Caco-2 (cell line): ENCODE data around the gene CDK2AP2. TPM values are rescaled to one million over a fixed set of nuclear protein-coding genes. Genes with fewer than 3 reads are reported as not detected.

ENCODE experiments used
- BruUV-seq: library from RNA; stranded (reverse); fragments of 400-500 nt; replicated peaks from 2 replicates; lab custom pipeline; 2021; lab: Mats Ljungman, UMichigan
- CTCF ChIA-PET: fragments of 300-600 bp; sonication (Branson Sonifier 250); formaldehyde crosslinking; loops from one replicate; lab custom pipeline; 2022; ENCODE audit warnings: antibody characterized with exemption; lab: Charles Lee
- POLR2A ChIA-PET: fragments of 300-600 bp; sonication (Branson Sonifier 250); formaldehyde crosslinking; loops from one replicate; lab custom pipeline; 2022; ENCODE audit warnings: antibody characterized with exemption; lab: Charles Lee
- DNase-seq, 2 experiments: peaks; one replicate each; pipeline versions ENCODE4 v3.0.0 to v3.0.0-alpha.2; 2020 to 2022
- H3K27me3 ChIP-seq: replicated peaks from 2 replicates; pipeline ENCODE4 v1.6.0; 2011; ENCODE audit warnings: low read length; ENCODE audit not compliant: control insufficient read depth, insufficient read depth
- H3K36me3 ChIP-seq: 2 replicates; pipeline ENCODE4 v1.5.1; 2011; ENCODE audit warnings: low read length; ENCODE audit not compliant: control insufficient read depth, insufficient read depth
- H3K4me1 ChIP-seq: fragments of 250-450 bp; sonication (Bioruptor Pico); 2 replicates; pipeline ENCODE4 v1.5.1; 2020; ENCODE audit warnings: mild to moderate bottlenecking
- H3K4me3 ChIP-seq: 2 replicates; pipeline ENCODE4 v1.5.1; 2011; ENCODE audit warnings: low read depth, mild to moderate bottlenecking, control low read depth, low read length
- H3K9me3 ChIP-seq: fragments of 250-450 bp; sonication (Bioruptor Pico); 2 replicates; pipeline ENCODE4 v1.5.1; 2020; ENCODE audit warnings: mild to moderate bottlenecking, moderate library complexity
- H3K27ac Mint-ChIP-seq: one replicate; pipeline ENCODE4 v1.8.0; 2022; ENCODE audit warnings: mixed read lengths; ENCODE audit not compliant: unreplicated experiment
- H3K27me3 Mint-ChIP-seq: one replicate; pipeline ENCODE4 v1.8.0; 2022; ENCODE audit warnings: mixed read lengths; ENCODE audit not compliant: insufficient read depth, unreplicated experiment
- H3K36me3 Mint-ChIP-seq: one replicate; pipeline ENCODE4 v1.8.0; 2022; ENCODE audit warnings: mild to moderate bottlenecking, mixed read lengths; ENCODE audit not compliant: insufficient read depth, unreplicated experiment
- H3K4me1 Mint-ChIP-seq: one replicate; pipeline ENCODE4 v1.8.0; 2022; ENCODE audit warnings: low read depth, mixed read lengths; ENCODE audit not compliant: unreplicated experiment
- H3K4me3 Mint-ChIP-seq: one replicate; pipeline ENCODE4 v1.8.0; 2022; ENCODE audit warnings: mild to moderate bottlenecking, moderate library complexity, mixed read lengths; ENCODE audit not compliant: unreplicated experiment
- H3K9me3 Mint-ChIP-seq: one replicate; pipeline ENCODE4 v1.8.0; 2022; ENCODE audit warnings: mixed read lengths; ENCODE audit not compliant: unreplicated experiment
- CTCF ChIP-seq, 2 experiments: fragments of 200-600 bp in 1 of 2; IDR thresholded peaks; 1 replicate in 1 of 2; 2 replicates in 1 of 2; pipeline versions ENCODE4 v1.5.1 to v1.8.0; 2011 to 2022; ENCODE audit warnings: antibody characterized with exemption in 1 of 2, control low read depth in 1 of 2, inconsistent platforms in 1 of 2, low read depth in 1 of 2, low read length in 1 of 2, mild to moderate bottlenecking in 1 of 2, moderate library complexity in 1 of 2; ENCODE audit not compliant: insufficient read depth in 1 of 2, severe bottlenecking in 1 of 2, unreplicated experiment in 1 of 2
- intact Hi-C: fragments of 100-400 bp; cut with micrococcal nuclease; formaldehyde crosslinking; loops from one replicate; pipeline ENCODE4 v1.10.0; 2022; ENCODE audit not compliant: unreplicated experiment
- total RNA-seq: library from RNA; stranded (reverse); gene quantifications from 2 replicates; pipeline ENCODE4 v1.2.3, GENCODE V29; 2022

Gene CDK2AP2
- total RNA-seq, 1 experiment from 2014 or later = 99.4 TPM

- Mint-ChIP-seq H3K27ac (peak overlapping the region; percentile 87), H3K4me1 (peaks cover 33% of the 10 kb centered on the region), H3K4me3 (peak overlapping the region; percentile 99), H3K9me3 (no peaks in the 10 kb centered on the region), H3K36me3 (peaks cover 60% of the 10 kb centered on the region), H3K27me3 (no peaks in the 10 kb centered on the region)
- POLR2A ChIA-PET = no interaction called here
- intact Hi-C loops = loop anchor here (1.0 to 10.0 kb wide), 2 partner anchors 21 to 389 kb away; partner anchors contain the start of genes AIP and KDM2A
- peak; percentile 56 to 60 for DNase-seq
- CTCF ChIA-PET = interaction anchor here (1.7 kb wide), 1 partner anchor 103 kb away, joined by 4 read pairs; the partner anchor contains the start of gene PPP1CA
- Histone ChIP-seq H3K9me3 (no peaks in the 10 kb centered on the region), H3K27me3 (no peaks in the 10 kb centered on the region), H3K36me3 (peaks cover 3% of the 10 kb centered on the region; the same call in 1 of the 2 replicates), H3K4me1 (peaks cover 32% of the 10 kb centered on the region), H3K4me3 (peak overlapping the region; percentile 91)
- TF ChIP-seq CTCF (IDR thresholded peaks at IDR 0.05; ENCODE audit: insufficient read depth in 1 of 2, low read depth in 1 of 2, low read length in 1 of 2, severe bottlenecking in 1 of 2, unreplicated experiment in 1 of 2) = no peak
- no TSS peak for BruUV-seq
Measured at GRCh38 chr11:67504005-67504949, 3.7 kb downstream of the CDK2AP2 start.

GRCh38 chr11:67503119-67504004 is 4.6 kb downstream of the CDK2AP2 start:
- intact Hi-C loops = loop anchor here (1.0 to 10.0 kb wide), 2 partner anchors 20 to 389 kb away; partner anchors contain the start of genes AIP and KDM2A
- Mint-ChIP-seq H3K27me3 (no peaks in the 10 kb centered on the region), H3K4me3 (peak overlapping the region; percentile 99), H3K9me3 (no peaks in the 10 kb centered on the region), H3K27ac (no peak overlapping the region), H3K4me1 (peaks cover 28% of the 10 kb centered on the region), H3K36me3 (peaks cover 58% of the 10 kb centered on the region)
- Histone ChIP-seq H3K36me3 (peaks cover 3% of the 10 kb centered on the region; the same call in 1 of the 2 replicates), H3K27me3 (no peaks in the 10 kb centered on the region), H3K4me3 (peak overlapping the region; percentile 91), H3K9me3 (no peaks in the 10 kb centered on the region), H3K4me1 (peaks cover 25% of the 10 kb centered on the region)
- DNase-seq = peak in 1 of 2 experiments; percentile 47
- ChIA-PET POLR2A (no interaction called here), CTCF (no interaction called here)
- no TSS peak for BruUV-seq
- TF ChIP-seq CTCF (IDR thresholded peaks at IDR 0.05; ENCODE audit: insufficient read depth in 1 of 2, low read depth in 1 of 2, low read length in 1 of 2, severe bottlenecking in 1 of 2, unreplicated experiment in 1 of 2) = no peak
